KOPT-K1 (cell line): Measurements from ENCODE around the gene ABCC8.

Source experiments
- H3K27ac ChIP-seq: fragments of 200-600 bp; sonication (generic); 2 replicates; pipeline ENCODE4 v1.5.1; 2016; ENCODE audit warnings: antibody characterized with exemption, mild to moderate bottlenecking, low read depth, low read length; ENCODE audit not compliant: poor library complexity, severe bottlenecking
- H3K36me3 ChIP-seq: fragments of 200-600 bp; sonication (generic); 2 replicates; pipeline ENCODE4 v1.5.1; 2017; ENCODE audit warnings: antibody characterized with exemption, mild to moderate bottlenecking, low read length, moderate library complexity; ENCODE audit not compliant: insufficient read depth
- H3K9me3 ChIP-seq: fragments of 200-600 bp; sonication (generic); 2 replicates; pipeline ENCODE4 v1.5.1; 2017; ENCODE audit warnings: antibody characterized with exemption, low read length, mild to moderate bottlenecking; ENCODE audit not compliant: insufficient read depth, poor library complexity, severe bottlenecking

ABCC8 gene

GRCh38 chr11:17468122-17468521, 8.5 kb downstream of the ABCC8 start:
- Histone ChIP-seq H3K36me3 (no peaks in the 10 kb centered on the region), H3K9me3 (no peaks in the 10 kb centered on the region), H3K27ac (no peak overlapping the region)

- Histone ChIP-seq H3K36me3 (no peaks in the 10 kb centered on the region), H3K9me3 (no peaks in the 10 kb centered on the region), H3K27ac (no peak overlapping the region)
Measured at GRCh38 chr11:17463546-17464174, 13.0 kb downstream of the ABCC8 start.

- Histone ChIP-seq H3K27ac (no peak overlapping the region), H3K9me3 (no peaks in the 10 kb centered on the region), H3K36me3 (no peaks in the 10 kb centered on the region)
Measured at GRCh38 chr11:17462940-17463339, 13.7 kb downstream of the ABCC8 start.

GRCh38 chr11:17460406-17460805, 16.2 kb downstream of the ABCC8 start:
- H3K27ac ChIP-seq: no peak overlapping the region
- H3K36me3 ChIP-seq: no peaks in the 10 kb centered on the region

GRCh38 chr11:17459236-17459896, 17.3 kb downstream of the ABCC8 start:
- no peaks in the 10 kb centered on the region for H3K9me3 ChIP-seq
- no peak overlapping the region for H3K27ac ChIP-seq
- no peaks in the 10 kb centered on the region for H3K36me3 ChIP-seq

More at GRCh38 chr11:17460406-17460805, 16.2 kb downstream of the ABCC8 start:
- H3K9me3 ChIP-seq: no peaks in the 10 kb centered on the region

GRCh38 chr11:17458268-17458667, 18.4 kb downstream of the ABCC8 start:
- no peaks in the 10 kb centered on the region for H3K36me3 ChIP-seq
- H3K27ac ChIP-seq: no peak overlapping the region
- H3K9me3 ChIP-seq: no peaks in the 10 kb centered on the region

- no peaks in the 10 kb centered on the region for H3K36me3 ChIP-seq
- no peaks in the 10 kb centered on the region for H3K9me3 ChIP-seq
- H3K27ac ChIP-seq: no peak overlapping the region
Measured at GRCh38 chr11:17457396-17458173, 19.1 kb downstream of the ABCC8 start.

GRCh38 chr11:17452668-17453067, 24.0 kb downstream of the ABCC8 start:
- no peaks in the 10 kb centered on the region for H3K9me3 ChIP-seq
- H3K36me3 ChIP-seq: no peaks in the 10 kb centered on the region
- no peak overlapping the region for H3K27ac ChIP-seq

- H3K9me3 ChIP-seq: no peaks in the 10 kb centered on the region
Measured at GRCh38 chr11:17449158-17449557, 27.5 kb downstream of the ABCC8 start.

GRCh38 chr11:17446482-17446881, 30.2 kb downstream of the ABCC8 start:
- H3K27ac ChIP-seq: no peak overlapping the region
- peaks cover 1% of the 10 kb centered on the region for H3K9me3 ChIP-seq
- H3K36me3 ChIP-seq: no peaks in the 10 kb centered on the region

More at GRCh38 chr11:17449158-17449557, 27.5 kb downstream of the ABCC8 start:
- H3K27ac ChIP-seq: no peak overlapping the region
- no peaks in the 10 kb centered on the region for H3K36me3 ChIP-seq

GRCh38 chr11:17445240-17445795, 31.3 kb downstream of the ABCC8 start:
- H3K9me3 ChIP-seq: peaks cover 10% of the 10 kb centered on the region
- H3K27ac ChIP-seq: no peak overlapping the region
- no peaks in the 10 kb centered on the region for H3K36me3 ChIP-seq

GRCh38 chr11:17443926-17444690, 32.5 kb downstream of the ABCC8 start:
- H3K9me3 ChIP-seq: peaks cover 10% of the 10 kb centered on the region
- no peak overlapping the region for H3K27ac ChIP-seq
- no peaks in the 10 kb centered on the region for H3K36me3 ChIP-seq

- Histone ChIP-seq H3K27ac (no peak overlapping the region), H3K36me3 (no peaks in the 10 kb centered on the region), H3K9me3 (peaks cover 10% of the 10 kb centered on the region)
Measured at GRCh38 chr11:17443423-17443822, 33.2 kb downstream of the ABCC8 start.

- H3K9me3 ChIP-seq: peaks cover 10% of the 10 kb centered on the region
- H3K27ac ChIP-seq: no peak overlapping the region
- no peaks in the 10 kb centered on the region for H3K36me3 ChIP-seq
Measured at GRCh38 chr11:17443000-17443399, 33.6 kb downstream of the ABCC8 start.
